BLaER1 treated with 17β-estradiol and CSF1 and Interleukin-3, amounts not matched to agents 10 nM and 100 nM (cell line): Measurements from ENCODE around the gene PIK3R2.

ENCODE experiments used
- H3K27ac ChIP-seq, 11 experiments: shearing (Covaris generic); formaldehyde crosslinking; 2 replicates each; pipeline ENCODE4 v1.8.1; 2022
- H3K27me3 ChIP-seq, 11 experiments: shearing (Covaris generic); formaldehyde crosslinking; 2 replicates each; pipeline ENCODE4 v1.8.1; 2022
- H3K36me3 ChIP-seq, 11 experiments: shearing (Covaris generic); formaldehyde crosslinking; 2 replicates each; pipeline ENCODE4 v1.8.1; 2022
- H3K4me1 ChIP-seq, 10 experiments: shearing (Covaris generic); formaldehyde crosslinking; 2 replicates each; pipeline ENCODE4 v1.8.1; 2022
- H3K4me2 ChIP-seq, 11 experiments: shearing (Covaris generic); formaldehyde crosslinking; 2 replicates each; pipeline ENCODE4 v1.8.1; 2022
- H3K4me3 ChIP-seq, 10 experiments: shearing (Covaris generic); formaldehyde crosslinking; 2 replicates each; pipeline ENCODE4 v1.8.1; 2022
- H3K9ac ChIP-seq, 11 experiments: shearing (Covaris generic); formaldehyde crosslinking; 2 replicates each; pipeline ENCODE4 v1.8.1; 2022
- H3K9me3 ChIP-seq, 11 experiments: shearing (Covaris generic); formaldehyde crosslinking; replicated peaks in 1 of 11; 2 replicates each; pipeline ENCODE4 v1.8.1; 2022
- H4K20me1 ChIP-seq, 11 experiments: shearing (Covaris generic); formaldehyde crosslinking; 2 replicates each; pipeline ENCODE4 v1.8.1; 2022
- Cebpa-rat ChIP-seq, 11 experiments: shearing (Covaris generic); IDR thresholded peaks; 2 replicates each; pipeline ENCODE4 v1.8.1; 2022

Gene PIK3R2

DNA sequence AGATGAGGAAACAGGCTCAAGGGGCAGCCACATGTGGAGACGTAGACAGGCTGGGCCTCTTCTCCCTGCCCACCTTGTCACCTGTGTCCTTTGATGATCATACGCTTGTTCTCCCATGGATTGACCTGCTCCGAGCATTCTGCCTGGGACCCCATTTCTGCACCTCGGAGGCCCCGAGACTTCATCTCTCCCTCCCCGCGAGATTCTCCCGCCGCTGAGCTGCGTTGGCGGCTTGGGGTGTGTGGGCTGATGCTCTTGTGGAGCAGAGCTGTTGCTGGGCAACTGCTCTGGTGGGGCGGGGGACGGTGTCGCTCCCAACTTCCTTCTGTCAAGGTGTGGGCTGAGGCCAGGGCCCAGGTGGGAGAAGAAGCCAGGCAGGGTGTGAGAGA lies 33.3 kb upstream of the PIK3R2 start:
- Histone ChIP-seq H3K9me3 (no peaks in the 10 kb centered on the region), H3K27me3 (no peaks in the 10 kb centered on the region), H3K9ac (peak overlapping the region in 3 of 11 experiments; percentile 34 to 76 (median 36); a peak in 2 of 22 replicates), H3K4me3 (no peak overlapping the region), H3K4me1 (peaks cover 42 to 59% (median 47%) of the 10 kb centered on the region in 10 experiments), H3K27ac (0 out of 22 replicates have a peak overlapping the region, but pooled peaks of 1 of the 11 experiments have one; percentile 9), H4K20me1 (peaks cover 20 to 90% (median 42%) of the 10 kb centered on the region in 11 experiments; a peak in 20 of 22 replicates), H3K4me2 (peak overlapping the region in 10 of 11 experiments; percentile 86 to 100 (median 98); a peak in 14 of 22 replicates), H3K36me3 (peaks cover 36 to 65% (median 51%) of the 10 kb centered on the region in 11 experiments)
- TF ChIP-seq Cebpa-rat (IDR thresholded peaks at IDR 0.05): no peak

DNA sequence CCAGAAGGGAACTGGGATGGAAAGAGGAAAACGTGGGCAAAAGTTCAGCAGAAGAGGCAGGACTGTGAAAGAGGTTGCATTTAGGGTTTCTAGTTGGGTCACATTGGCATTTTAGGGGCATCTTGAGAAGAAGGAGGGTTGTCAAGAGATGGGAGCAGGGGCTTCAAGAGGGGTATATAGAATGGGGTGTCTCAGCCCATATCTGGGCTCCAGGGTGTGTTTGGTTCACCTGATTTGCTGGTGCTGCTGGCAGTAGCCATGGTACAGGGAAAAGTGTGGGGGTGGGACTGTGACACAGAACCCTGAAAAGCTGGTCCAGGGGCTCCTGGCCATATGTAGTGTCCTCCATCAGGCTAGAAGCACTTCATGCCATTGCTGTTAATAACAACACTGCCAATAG lies 32.8 kb upstream of the PIK3R2 start:
- H3K4me3 ChIP-seq: no peak overlapping the region
- peaks cover 44 to 62% (median 47%) of the 10 kb centered on the region in 10 experiments for H3K4me1 ChIP-seq
- no peak for TF ChIP-seq Cebpa-rat (IDR thresholded peaks at IDR 0.05)
- no peaks in the 10 kb centered on the region for H3K27me3 ChIP-seq
- H4K20me1 ChIP-seq: peaks cover 20 to 86% (median 42%) of the 10 kb centered on the region in 11 experiments; a peak in 20 of 22 replicates
- peaks cover 38 to 65% (median 51%) of the 10 kb centered on the region in 11 experiments for H3K36me3 ChIP-seq
- H3K27ac ChIP-seq: 0 out of 22 replicates have a peak overlapping the region, but pooled peaks of 1 of the 11 experiments have one; percentile 9
- H3K9ac ChIP-seq: peak overlapping the region in 2 of 11 experiments; percentile 34 to 36; a peak in 2 of 22 replicates
- peak overlapping the region in 1 of 11 experiments; percentile 100; a peak in 1 of 22 replicates for H3K4me2 ChIP-seq
- H3K9me3 ChIP-seq: no peaks in the 10 kb centered on the region

DNA sequence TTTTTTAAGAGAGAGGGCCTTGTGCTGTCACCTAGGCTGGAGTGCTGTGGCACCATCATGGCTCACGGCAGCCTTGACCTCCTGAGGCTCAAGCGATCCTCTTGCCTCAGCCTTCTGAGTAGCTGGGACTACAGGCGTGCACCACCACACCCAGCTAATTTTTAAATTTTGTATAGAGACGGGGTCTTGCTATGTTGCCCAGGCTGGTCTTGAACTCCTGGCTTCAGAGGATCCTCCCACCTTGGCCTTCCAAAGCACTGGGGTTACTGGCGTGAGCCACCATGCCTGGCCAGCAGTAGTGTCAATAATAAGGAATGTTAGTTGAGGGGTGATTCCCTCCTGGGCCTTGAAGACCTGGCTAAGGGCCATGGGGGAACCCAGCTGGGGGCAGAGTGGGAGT lies 31.8 kb upstream of the PIK3R2 start:
- Histone ChIP-seq H3K9ac (no peak overlapping the region; a peak in 1 of 22 replicates), H3K36me3 (peaks cover 40 to 67% (median 51%) of the 10 kb centered on the region in 11 experiments), H3K4me1 (peaks cover 45 to 66% (median 54%) of the 10 kb centered on the region in 10 experiments), H3K4me3 (no peak overlapping the region), H4K20me1 (peaks cover 20 to 81% (median 42%) of the 10 kb centered on the region in 11 experiments; a peak in 20 of 22 replicates), H3K9me3 (no peaks in the 10 kb centered on the region), H3K27me3 (no peaks in the 10 kb centered on the region), H3K4me2 (no peak overlapping the region), H3K27ac (no peak overlapping the region)
- no peak for TF ChIP-seq Cebpa-rat (IDR thresholded peaks at IDR 0.05)

DNA sequence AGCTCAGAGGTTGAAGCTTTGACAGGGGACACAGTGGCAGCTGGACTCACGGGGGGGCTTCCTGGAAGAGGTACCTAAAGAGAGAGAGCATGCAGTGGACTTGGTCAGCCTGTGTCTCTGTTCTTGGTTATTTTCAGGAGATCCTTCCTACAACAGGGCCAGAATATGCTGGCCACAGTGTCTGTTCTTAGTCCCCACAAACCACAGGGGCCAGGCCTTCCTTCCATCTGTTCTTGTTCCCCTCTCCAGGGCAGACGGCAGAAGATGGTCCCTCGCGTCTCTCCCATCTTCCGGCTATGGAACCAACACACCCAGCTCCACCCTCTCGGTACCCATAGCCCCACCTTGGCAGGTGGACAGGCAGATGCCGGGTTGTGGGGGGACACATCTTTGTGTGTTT lies 30.5 kb upstream of the PIK3R2 start:
- H3K4me3 ChIP-seq: no peak overlapping the region
- peaks cover 20 to 77% (median 36%) of the 10 kb centered on the region in 11 experiments; a peak in 19 of 22 replicates for H4K20me1 ChIP-seq
- 0 out of 22 replicates have a peak overlapping the region, but pooled peaks of 3 of the 11 experiments have one; percentile 6 to 34 (median 23) for H3K27ac ChIP-seq
- no peaks in the 10 kb centered on the region for H3K9me3 ChIP-seq
- H3K4me2 ChIP-seq: peak overlapping the region; percentile 18 to 52 (median 37); a peak in 11 of 22 replicates
- H3K9ac ChIP-seq: peak overlapping the region in 5 of 11 experiments; percentile 4 to 34 (median 11); a peak in 2 of 22 replicates
- H3K4me1 ChIP-seq: peaks cover 37 to 61% (median 50%) of the 10 kb centered on the region in 10 experiments
- TF ChIP-seq Cebpa-rat (IDR thresholded peaks at IDR 0.05): no peak
- H3K27me3 ChIP-seq: no peaks in the 10 kb centered on the region
- peaks cover 44 to 77% (median 55%) of the 10 kb centered on the region in 11 experiments for H3K36me3 ChIP-seq

- TF ChIP-seq Cebpa-rat (IDR thresholded peaks at IDR 0.05): no peak
- Histone ChIP-seq H3K36me3 (peaks cover 50 to 84% (median 62%) of the 10 kb centered on the region in 11 experiments), H3K4me1 (peaks cover 34 to 58% (median 47%) of the 10 kb centered on the region in 10 experiments), H3K27me3 (no peaks in the 10 kb centered on the region), H3K4me3 (no peak overlapping the region), H3K4me2 (peak overlapping the region in 10 of 11 experiments; percentile 18 to 52 (median 36); a peak in 16 of 22 replicates), H3K9me3 (no peaks in the 10 kb centered on the region), H4K20me1 (peaks cover 20 to 74% (median 34%) of the 10 kb centered on the region in 11 experiments; a peak in 19 of 22 replicates), H3K9ac (peak overlapping the region in 3 of 11 experiments; percentile 9 to 24 (median 11); a peak in 5 of 22 replicates), H3K27ac (peak overlapping the region in 4 of 11 experiments; percentile 14 to 40 (median 28); a peak in 5 of 22 replicates)
These were observed 29.8 kb upstream of the PIK3R2 start for GRCh38 chr19:18122860-18123795.

DNA sequence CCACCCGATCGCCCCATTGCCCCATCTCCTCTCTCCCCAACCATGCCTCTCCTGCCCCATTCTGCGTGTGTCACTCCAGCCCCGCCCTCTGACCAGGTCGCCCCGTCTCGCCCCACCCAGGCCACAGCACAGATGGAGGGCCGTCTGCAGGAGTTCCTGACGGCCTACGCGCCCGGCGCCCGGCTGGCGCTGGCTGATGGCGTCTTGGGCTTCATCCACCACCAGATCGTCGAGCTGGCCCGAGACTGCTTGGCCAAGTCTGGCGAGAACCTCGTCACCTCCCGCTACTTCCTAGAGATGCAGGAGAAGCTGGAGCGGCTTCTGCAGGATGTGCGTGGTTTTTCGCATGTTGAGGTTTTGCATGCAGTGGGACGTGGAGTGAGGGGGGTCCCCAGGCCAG lies 29.1 kb upstream of the PIK3R2 start:
- Histone ChIP-seq H3K4me2 (no peak overlapping the region), H3K27ac (no peak overlapping the region), H3K4me1 (peaks cover 27 to 51% (median 40%) of the 10 kb centered on the region in 10 experiments), H3K9me3 (no peaks in the 10 kb centered on the region), H4K20me1 (peaks cover 15 to 67% (median 32%) of the 10 kb centered on the region in 11 experiments; a peak in 19 of 22 replicates), H3K36me3 (peaks cover 57 to 91% (median 69%) of the 10 kb centered on the region in 11 experiments), H3K4me3 (no peak overlapping the region), H3K27me3 (no peaks in the 10 kb centered on the region), H3K9ac (0 out of 22 replicates have a peak overlapping the region, but pooled peaks of 2 of the 11 experiments have one; percentile 5 to 24)
- no peak for TF ChIP-seq Cebpa-rat (IDR thresholded peaks at IDR 0.05)

DNA sequence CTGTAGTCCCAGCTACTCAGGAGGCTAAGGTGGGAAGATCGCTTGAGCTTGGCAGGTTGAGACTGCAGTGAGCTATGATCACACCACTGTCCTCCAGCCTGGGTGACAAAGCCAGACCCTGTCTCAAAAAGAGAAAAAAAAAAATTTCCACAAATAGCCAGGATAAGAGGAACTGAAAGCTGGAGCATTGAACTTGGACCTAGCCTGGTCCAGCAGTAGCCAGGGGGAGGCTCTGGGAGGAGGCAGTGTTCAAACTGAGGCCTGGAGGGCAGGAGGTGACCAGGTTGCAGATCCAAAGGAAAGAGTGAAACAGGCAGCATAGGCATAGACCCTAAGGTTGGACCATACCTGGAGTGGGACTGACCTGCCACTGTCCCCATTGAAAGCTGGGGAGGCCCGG lies 26.9 kb upstream of the PIK3R2 start:
- H3K36me3 ChIP-seq: peaks cover 79 to 98% (median 91%) of the 10 kb centered on the region in 11 experiments
- no peak overlapping the region; a peak in 1 of 22 replicates for H3K27ac ChIP-seq
- TF ChIP-seq Cebpa-rat (IDR thresholded peaks at IDR 0.05): no peak
- H3K4me2 ChIP-seq: peak overlapping the region in 6 of 11 experiments; percentile 12 to 70 (median 52); a peak in 9 of 22 replicates
- no peaks in the 10 kb centered on the region for H3K9me3 ChIP-seq
- H4K20me1 ChIP-seq: peaks cover 0 to 54% (median 15%) of the 10 kb centered on the region in 11 experiments; a peak in 13 of 22 replicates
- H3K27me3 ChIP-seq: no peaks in the 10 kb centered on the region
- no peak overlapping the region for H3K4me3 ChIP-seq
- H3K9ac ChIP-seq: peak overlapping the region in 5 of 11 experiments; percentile 2 to 38 (median 26); a peak in 4 of 22 replicates
- H3K4me1 ChIP-seq: peaks cover 14 to 37% (median 30%) of the 10 kb centered on the region in 10 experiments

GRCh38 chr19:18128044-18128443 lies 24.9 kb upstream of the PIK3R2 start:
- Histone ChIP-seq H3K27ac (0 out of 22 replicates have a peak overlapping the region, but pooled peaks of 1 of the 11 experiments have one; percentile 18), H3K36me3 (peaks cover 77 to 98% (median 90%) of the 10 kb centered on the region in 11 experiments), H3K4me2 (no peak overlapping the region), H3K4me1 (peaks cover 5 to 21% (median 15%) of the 10 kb centered on the region in 10 experiments), H3K9me3 (no peaks in the 10 kb centered on the region), H4K20me1 (peaks cover 0 to 42% (median 2%) of the 10 kb centered on the region in 11 experiments; a peak in 9 of 22 replicates), H3K4me3 (no peak overlapping the region), H3K9ac (no peak overlapping the region; a peak in 3 of 22 replicates), H3K27me3 (no peaks in the 10 kb centered on the region)
- TF ChIP-seq Cebpa-rat (IDR thresholded peaks at IDR 0.05): no peak
